Limb (tissue), 2 donors: ENCODE data around the gene NKX2-4.
"Not testable (repeated sequence)": the region's sequence is repeated elsewhere in the genome, so short reads cannot be mapped to it uniquely, and the experiment has no call there.

Experiments used
- DNase-seq, 2 donors: peaks; one replicate each; pipeline ENCODE4 v3.0.0-alpha.2; 2016; ENCODE audit errors: extremely low spot score in 2 of 2

NKX2-4 gene

GRCh38 chr20:21394551-21394950 is 2.8 kb downstream of the NKX2-4 start:
- no peak for DNase-seq

GRCh38 chr20:21393816-21394519 is 3.4 kb downstream of the NKX2-4 start:
- DNase-seq, result no peak

- DNase-seq, result peak in 1 of 2 donors; percentile 44
These were observed 4.2 kb downstream of the NKX2-4 start for GRCh38 chr20:21393166-21393565.

- DNase-seq, result peak in 1 of 2 donors; percentile 58
These were observed 5.4 kb downstream of the NKX2-4 start for GRCh38 chr20:21391972-21392352.

GRCh38 chr20:21391185-21391971 is 5.9 kb downstream of the NKX2-4 start:
- peak in 1 of 2 donors; percentile 59 for DNase-seq

- DNase-seq, result no peak
These were observed 6.6 kb downstream of the NKX2-4 start for GRCh38 chr20:21390768-21391167.

- no peak for DNase-seq
These were observed 8.0 kb downstream of the NKX2-4 start for GRCh38 chr20:21389368-21389767.

GRCh38 chr20:21388566-21388965 is 8.8 kb downstream of the NKX2-4 start:
- DNase-seq, result no peak

- DNase-seq, result no peak
These were observed 9.8 kb downstream of the NKX2-4 start for GRCh38 chr20:21387528-21387927.

- no peak for DNase-seq
These were observed 11.2 kb downstream of the NKX2-4 start for GRCh38 chr20:21386111-21386510.

- no peak for DNase-seq
These were observed 12.9 kb downstream of the NKX2-4 start for GRCh38 chr20:21384308-21384892.

GRCh38 chr20:21381619-21382018 is 15.7 kb downstream of the NKX2-4 start:
- no peak for DNase-seq

GRCh38 chr20:21380711-21381110 is 16.6 kb downstream of the NKX2-4 start:
- no peak for DNase-seq

GRCh38 chr20:21378259-21378658 is 19.1 kb downstream of the NKX2-4 start:
- no peak for DNase-seq

- DNase-seq, result no peak
These were observed 19.6 kb downstream of the NKX2-4 start for GRCh38 chr20:21377701-21378100.

GRCh38 chr20:21376626-21377025 is 20.7 kb downstream of the NKX2-4 start:
- DNase-seq, result no peak

GRCh38 chr20:21373436-21373835 is 23.9 kb downstream of the NKX2-4 start:
- DNase-seq, result no peak

- DNase-seq, result no peak
These were observed 25.3 kb downstream of the NKX2-4 start for GRCh38 chr20:21372016-21372415.

GRCh38 chr20:21371193-21371592 is 26.1 kb downstream of the NKX2-4 start:
- DNase-seq, result no peak

GRCh38 chr20:21368791-21369190 is 28.5 kb downstream of the NKX2-4 start:
- no peak for DNase-seq

- DNase-seq, result not testable (repeated sequence)
These were observed 31.1 kb downstream of the NKX2-4 start for GRCh38 chr20:21366273-21366672.

- DNase-seq, result no peak
These were observed 31.6 kb downstream of the NKX2-4 start for GRCh38 chr20:21365771-21366170.

- DNase-seq, result no peak
These were observed 32.9 kb downstream of the NKX2-4 start for GRCh38 chr20:21364413-21364812.
